Fibroblast of the conjunctiva (primary cell): ENCODE data around the gene SPEM3.

Experiments
- DNase-seq: peaks from one replicate; pipeline ENCODE4 v3.0.0-alpha.2; 2010; ENCODE audit warnings: low read depth

Gene SPEM3

GRCh38 chr17:7421186-7421585 lies 7.5 kb upstream of the SPEM3 start:
- DNase-seq: no peak

- DNase-seq: no peak
Measured at GRCh38 chr17:7423679-7424078, 5.0 kb upstream of the SPEM3 start.

GRCh38 chr17:7425316-7425715 lies 3.3 kb upstream of the SPEM3 start, which contains the start of gene SPEM2:
Gene SPEM2 (plus strand): TSS chr17:7425616. CDS start chr17:7425689, 73 bp downstream.
- no peak for DNase-seq

- no peak for DNase-seq
Measured at GRCh38 chr17:7425756-7426155, 2.9 kb upstream of the SPEM3 start.

GRCh38 chr17:7426203-7426863 lies 2.3 kb upstream of the SPEM3 start:
- DNase-seq: no peak

- DNase-seq: no peak
Measured at GRCh38 chr17:7426896-7427489, 1.7 kb upstream of the SPEM3 start.

GRCh38 chr17:7427549-7427948 lies 1.1 kb upstream of the SPEM3 start:
- DNase-seq: no peak

- no peak for DNase-seq
Measured at GRCh38 chr17:7429722-7430121, 1.1 kb downstream of the SPEM3 start.

- no peak for DNase-seq
Measured at GRCh38 chr17:7431231-7431630, 2.6 kb downstream of the SPEM3 start.

- DNase-seq: no peak
Measured at GRCh38 chr17:7432296-7432695, 3.6 kb downstream of the SPEM3 start.

- DNase-seq: no peak
Measured at GRCh38 chr17:7435676-7436555, 7.3 kb downstream of the SPEM3 start.

- peak; percentile 43 for DNase-seq
Measured at GRCh38 chr17:7436556-7437368, 8.1 kb downstream of the SPEM3 start.

GRCh38 chr17:7437369-7437863 lies 8.8 kb downstream of the SPEM3 start:
- DNase-seq: no peak

- no peak for DNase-seq
Measured at GRCh38 chr17:7437950-7438614, 9.4 kb downstream of the SPEM3 start.

GRCh38 chr17:7438656-7439460 lies 10.2 kb downstream of the SPEM3 start:
- no peak for DNase-seq

- DNase-seq: no peak
Measured at GRCh38 chr17:7439462-7440112, 10.9 kb downstream of the SPEM3 start, which contains the start of gene FGF11. Gene FGF11 (plus strand): TSS chr17:7439512. CDS start chr17:7439621, 109 bp downstream.

GRCh38 chr17:7440113-7440833 lies 11.6 kb downstream of the SPEM3 start:
- DNase-seq: no peak

GRCh38 chr17:7440834-7441195 lies 12.2 kb downstream of the SPEM3 start:
- no peak for DNase-seq

GRCh38 chr17:7441266-7441665 lies 12.6 kb downstream of the SPEM3 start:
- DNase-seq: no peak
